T-helper 17 cell (primary cell): Measurements from ENCODE around the gene ITPRIP. TPM values are rescaled to one million over a fixed set of nuclear protein-coding genes. Genes with fewer than 3 reads are reported as not detected.

Experiments used
- ATAC-seq: fragments of 150-1000 bp; cut with Tn5 transposase; 2 replicates; pipeline ENCODE4 v1.10.0; 2021; ENCODE audit warnings: mild to moderate bottlenecking, moderate library complexity
- DNase-seq, 3 donors: peaks; one replicate each; pipeline versions ENCODE4 v3.0.0 to v3.0.0-alpha.2; 2020 to 2021
- H3K9me3 ChIP-seq: one replicate; pipeline ENCODE4 v1.7.0; 2013; ENCODE audit warnings: low read length, mild to moderate bottlenecking; ENCODE audit not compliant: control insufficient read depth, poor library complexity, severe bottlenecking
- H3K27ac Mint-ChIP-seq: one replicate; pipeline ENCODE4 v1.8.0; 2022; ENCODE audit warnings: mild to moderate bottlenecking, moderate library complexity, mixed read lengths
- H3K27me3 Mint-ChIP-seq: one replicate; pipeline ENCODE4 v1.8.0; 2022; ENCODE audit warnings: mixed read lengths
- H3K36me3 Mint-ChIP-seq: one replicate; pipeline ENCODE4 v1.8.0; 2022; ENCODE audit warnings: low read depth, mixed read lengths
- H3K4me1 Mint-ChIP-seq: one replicate; pipeline ENCODE4 v1.8.0; 2022; ENCODE audit warnings: mild to moderate bottlenecking, mixed read lengths
- H3K4me3 Mint-ChIP-seq: one replicate; pipeline ENCODE4 v1.8.0; 2022; ENCODE audit warnings: mild to moderate bottlenecking, moderate library complexity, mixed read lengths
- total RNA-seq, 4 donors: library from RNA in 2 of 4; stranded (reverse) in 2 of 4; gene quantifications; one replicate each; pipeline ENCODE4 v1.2.3 and lab custom pipeline; 2022 to 2026

Gene ITPRIP
- total RNA-seq, 2 donors from 2014 or later, result 30.6 to 47.1 TPM

DNA sequence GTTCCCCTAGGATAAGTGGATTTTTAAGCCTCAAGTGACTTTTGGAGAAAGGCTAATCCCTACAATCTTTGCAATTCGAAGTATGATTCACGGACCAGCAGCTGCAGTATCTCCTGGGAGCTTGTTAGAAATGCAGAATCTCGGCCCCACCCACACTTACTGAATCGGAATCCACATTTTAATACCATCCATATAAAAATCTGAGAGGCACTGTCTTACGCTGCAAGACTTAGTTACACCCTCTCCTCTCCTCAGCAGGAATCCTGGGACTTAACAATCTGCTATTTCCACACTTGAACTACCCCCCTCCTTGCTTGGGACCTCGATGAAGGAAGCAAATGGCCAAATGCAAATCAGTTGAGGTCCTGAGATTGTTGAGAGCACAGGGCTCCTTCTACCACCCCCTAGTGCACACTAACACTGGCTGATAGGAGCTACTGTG is 21.0 kb downstream of the ITPRIP start:
- Mint-ChIP-seq H3K4me1 (peaks cover 40% of the 10 kb centered on the region), H3K4me3 (no peak overlapping the region), H3K36me3 (peaks cover 2% of the 10 kb centered on the region), H3K27me3 (no peaks in the 10 kb centered on the region), H3K27ac (no peak overlapping the region)
- DNase-seq, result no peak
- H3K9me3 ChIP-seq, result no peaks in the 10 kb centered on the region
- no peak for ATAC-seq

DNA sequence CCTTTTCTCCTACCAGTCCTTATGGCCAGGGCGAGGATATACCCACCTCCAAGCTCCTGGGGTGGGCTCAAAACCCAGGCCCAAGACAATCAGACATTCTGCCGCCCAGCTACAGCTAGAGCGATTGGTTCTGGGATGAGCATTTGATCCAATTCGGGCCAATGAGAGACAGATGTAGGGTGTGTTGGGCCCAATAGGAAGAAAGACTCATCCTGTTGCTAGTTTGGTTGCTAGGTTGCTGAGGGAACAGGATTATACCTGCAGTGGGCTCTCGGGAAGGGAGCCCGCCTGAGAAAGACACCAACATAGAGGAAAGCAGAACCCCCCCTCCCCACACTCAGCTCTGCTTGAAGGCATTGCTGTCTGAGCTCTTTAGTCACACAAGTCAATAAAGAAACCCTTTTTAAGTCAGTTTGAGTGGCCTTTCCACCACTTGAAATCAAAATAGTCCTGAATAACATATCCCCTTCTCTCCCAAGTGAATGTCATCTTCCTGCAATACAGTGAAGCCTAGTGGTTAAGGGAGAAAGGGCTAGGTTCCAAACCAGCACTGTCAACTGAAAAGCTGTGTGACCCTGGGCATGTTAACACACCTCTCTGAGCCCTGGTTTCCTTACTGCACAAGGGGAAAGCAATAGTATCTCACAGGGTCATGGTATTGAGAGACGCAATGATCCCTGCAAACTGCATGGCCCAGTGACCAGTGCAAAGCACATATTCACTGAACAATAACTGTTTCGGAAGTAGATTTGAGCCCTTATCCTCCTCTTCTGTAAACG is 21.8 kb downstream of the ITPRIP start:
- H3K27me3 Mint-ChIP-seq, result no peaks in the 10 kb centered on the region
- H3K9me3 ChIP-seq, result no peaks in the 10 kb centered on the region
- no peak overlapping the region for H3K4me3 Mint-ChIP-seq
- ATAC-seq, result no peak
- DNase-seq, result no peak
- peaks cover 32% of the 10 kb centered on the region for H3K4me1 Mint-ChIP-seq
- no peak overlapping the region for H3K27ac Mint-ChIP-seq
- peaks cover 2% of the 10 kb centered on the region for H3K36me3 Mint-ChIP-seq

DNA sequence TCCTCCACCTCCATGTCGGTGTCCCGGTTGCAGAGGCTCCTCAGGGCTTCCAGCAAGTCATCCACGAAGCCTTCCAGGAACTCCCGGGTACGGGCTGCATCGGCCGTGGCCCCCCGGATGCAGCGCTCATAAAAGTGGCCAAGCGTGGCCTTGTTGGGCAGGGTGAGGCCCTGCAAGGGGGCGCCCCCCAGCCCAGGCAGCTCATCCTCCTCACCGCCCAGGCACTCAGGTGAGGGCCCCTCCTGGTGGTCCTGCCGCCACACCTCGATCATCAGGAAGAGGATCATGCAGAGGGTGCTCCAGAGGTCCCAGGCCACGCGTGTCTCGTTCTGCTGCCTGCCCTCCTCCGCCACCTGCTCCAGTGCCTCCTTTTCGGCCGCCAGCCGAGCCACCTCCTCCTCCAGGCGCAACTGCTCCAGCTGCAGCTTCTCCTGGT is 22.8 kb downstream of the ITPRIP start:
- no peak for DNase-seq
- H3K36me3 Mint-ChIP-seq, result peaks cover 2% of the 10 kb centered on the region

DNA sequence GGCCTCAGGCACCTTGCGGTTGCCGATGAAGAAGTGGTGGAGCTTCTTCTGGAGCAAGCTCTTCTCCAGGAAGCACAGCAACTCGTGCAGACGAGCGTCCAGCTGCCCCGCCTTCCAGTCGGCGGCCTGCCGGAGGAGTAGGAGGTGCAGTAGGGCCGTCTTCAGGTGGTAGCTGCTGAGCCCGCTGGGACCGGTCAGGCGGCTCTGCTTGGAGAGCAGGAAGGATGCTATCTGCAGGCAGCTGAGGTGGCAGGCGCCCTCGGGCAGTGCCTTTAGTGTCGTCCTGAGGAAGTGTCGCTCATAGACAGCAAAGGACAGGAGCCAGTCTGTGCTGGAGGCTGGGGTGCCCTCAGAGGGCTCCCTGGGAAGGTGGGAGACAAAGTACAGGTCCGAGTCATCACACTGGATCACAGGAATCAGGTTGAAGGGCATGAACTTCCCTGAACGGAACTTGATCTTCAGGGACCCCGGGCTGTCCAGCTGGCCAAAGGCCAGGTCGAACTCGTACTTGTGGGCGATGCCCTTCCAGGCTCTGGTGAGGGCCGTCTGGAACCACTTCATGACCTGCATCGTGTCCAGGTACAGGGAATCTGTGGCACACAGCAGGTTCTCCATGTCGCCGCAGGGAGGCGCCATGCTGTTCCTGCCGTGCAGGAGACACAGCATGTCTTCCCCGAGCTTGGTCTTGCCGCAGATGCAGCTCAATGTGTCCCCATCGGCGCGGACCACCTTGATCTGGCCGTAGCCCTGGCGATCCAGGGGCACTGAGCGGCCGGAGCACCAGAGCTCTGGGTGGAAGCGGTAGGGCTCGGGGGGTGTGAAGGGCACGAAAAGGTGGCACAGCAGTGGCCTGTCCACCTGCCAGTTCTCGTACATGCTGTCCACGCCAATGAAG is 23.4 kb downstream of the ITPRIP start:
- DNase-seq (no peak), ATAC-seq (no peak)
- no peaks in the 10 kb centered on the region for H3K27me3 Mint-ChIP-seq
- H3K27ac Mint-ChIP-seq, result no peak overlapping the region
- no peak overlapping the region for H3K4me3 Mint-ChIP-seq
- H3K36me3 Mint-ChIP-seq, result peaks cover 2% of the 10 kb centered on the region
- H3K9me3 ChIP-seq, result no peaks in the 10 kb centered on the region
- peaks cover 21% of the 10 kb centered on the region for H3K4me1 Mint-ChIP-seq

More for the DNA sequence above, 22.8 kb downstream of the ITPRIP start:
- no peaks in the 10 kb centered on the region for H3K9me3 ChIP-seq
- no peak for ATAC-seq
- peaks cover 25% of the 10 kb centered on the region for H3K4me1 Mint-ChIP-seq
- no peak overlapping the region for H3K27ac Mint-ChIP-seq
- H3K27me3 Mint-ChIP-seq, result no peaks in the 10 kb centered on the region
- no peak overlapping the region for H3K4me3 Mint-ChIP-seq

DNA sequence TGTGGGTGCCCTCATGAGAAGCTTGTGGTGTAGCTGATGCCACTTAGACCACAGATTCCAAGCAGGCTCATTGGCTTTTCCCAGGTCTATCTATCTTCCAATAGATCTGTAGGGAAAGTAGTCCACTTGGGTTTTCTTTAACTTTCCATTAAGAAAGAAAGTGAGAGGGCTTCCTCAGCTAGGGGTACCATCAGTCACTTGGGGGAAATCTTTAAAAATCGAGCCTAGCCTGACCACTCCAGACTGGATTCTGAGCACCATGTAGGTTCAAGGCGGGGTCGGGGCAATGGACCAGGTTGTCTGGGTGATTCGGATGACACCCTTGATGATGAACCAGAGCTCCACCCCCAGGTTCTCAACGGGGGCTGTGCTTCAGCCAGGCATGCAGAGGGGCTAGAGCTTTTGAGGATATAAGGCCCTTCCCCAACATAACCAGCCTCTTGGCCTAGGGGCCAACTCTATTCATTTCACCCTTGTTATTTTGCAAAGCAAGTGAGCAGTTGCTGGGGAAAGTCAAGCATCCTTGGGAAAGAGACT is 27.0 kb downstream of the ITPRIP start:
- no peaks in the 10 kb centered on the region for H3K27me3 Mint-ChIP-seq
- peaks cover 2% of the 10 kb centered on the region for H3K36me3 Mint-ChIP-seq
- no peaks in the 10 kb centered on the region for H3K9me3 ChIP-seq
- DNase-seq (no peak), ATAC-seq (no peak)
- no peak overlapping the region for H3K27ac Mint-ChIP-seq
- peaks cover 24% of the 10 kb centered on the region for H3K4me1 Mint-ChIP-seq
- no peak overlapping the region for H3K4me3 Mint-ChIP-seq

DNA sequence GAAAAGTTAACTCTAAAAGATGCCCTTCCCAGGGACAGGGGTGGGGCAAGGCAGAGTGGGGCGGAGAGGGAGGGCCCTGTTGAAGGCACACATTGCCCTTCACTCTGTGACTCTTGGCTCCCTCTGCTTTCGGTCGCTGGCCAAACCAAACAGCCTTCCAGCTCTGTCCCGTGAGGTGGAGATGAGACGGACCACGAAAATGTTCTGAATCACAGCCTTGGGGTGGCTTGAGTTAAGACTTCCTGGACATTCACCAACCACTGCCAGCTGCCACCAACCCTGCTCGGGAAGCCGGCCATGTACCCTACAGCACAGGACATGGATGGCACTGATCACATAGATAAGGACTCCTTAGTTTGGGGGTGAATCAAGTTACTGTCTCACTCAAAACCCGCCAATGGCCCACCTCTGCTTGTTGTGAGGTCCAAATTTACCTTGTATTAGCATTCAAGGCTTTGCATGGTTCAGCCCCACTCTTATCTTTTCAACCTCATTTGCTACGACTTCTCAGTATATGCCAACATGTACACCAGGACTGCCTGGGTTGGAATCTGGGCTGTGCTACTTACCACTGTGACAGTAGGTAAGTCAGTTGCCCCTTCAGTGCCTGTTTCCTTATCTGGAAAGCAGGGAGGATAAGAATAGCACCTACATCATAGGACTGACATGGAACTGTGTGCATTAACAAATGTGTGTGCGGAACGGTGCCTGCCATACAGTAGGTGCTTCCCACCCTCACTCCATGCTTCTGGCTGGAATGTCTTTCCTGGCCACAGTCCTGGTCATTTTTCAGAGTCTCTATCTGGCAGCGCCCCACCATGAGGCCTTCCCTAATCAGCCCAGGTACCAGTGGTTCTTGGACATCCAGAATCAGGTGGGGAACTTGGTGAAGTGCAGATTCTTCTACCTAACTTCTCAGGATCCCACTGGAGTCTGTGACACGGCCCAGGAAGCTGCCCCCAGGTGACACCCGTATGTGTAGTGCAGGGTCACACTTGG is 28.0 kb downstream of the ITPRIP start:
- no peak for ATAC-seq
- no peaks in the 10 kb centered on the region for H3K9me3 ChIP-seq
- H3K36me3 Mint-ChIP-seq, result no peaks in the 10 kb centered on the region
- DNase-seq, result no peak
- H3K4me3 Mint-ChIP-seq, result no peak overlapping the region
- peaks cover 5% of the 10 kb centered on the region for H3K27me3 Mint-ChIP-seq
- H3K27ac Mint-ChIP-seq, result peak overlapping the region; percentile 9
- H3K4me1 Mint-ChIP-seq, result peaks cover 32% of the 10 kb centered on the region

DNA sequence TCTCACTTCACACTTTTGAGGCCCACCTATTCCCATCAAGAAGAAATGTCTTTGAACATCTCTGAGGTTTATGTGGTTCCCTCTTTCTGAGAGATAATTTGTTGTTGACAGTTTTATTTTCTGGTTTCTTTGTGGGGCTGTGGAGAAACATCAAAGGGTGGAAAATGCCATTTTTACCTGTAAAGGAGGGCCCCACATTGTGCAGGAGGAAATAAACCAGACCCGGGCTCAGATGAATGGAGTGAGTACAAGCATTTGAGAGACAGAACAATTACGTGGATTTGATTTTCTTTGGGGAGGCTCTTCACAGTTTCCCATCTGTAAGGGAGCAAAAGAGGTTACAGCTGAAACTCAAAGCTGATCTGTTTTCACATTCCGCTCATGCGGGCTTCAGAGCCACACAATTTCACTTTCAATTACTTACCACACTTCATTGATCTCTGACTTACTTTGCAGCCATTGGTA is 29.8 kb downstream of the ITPRIP start:
- H3K36me3 Mint-ChIP-seq, result no peaks in the 10 kb centered on the region
- H3K9me3 ChIP-seq, result no peaks in the 10 kb centered on the region
- peaks cover 5% of the 10 kb centered on the region for H3K27me3 Mint-ChIP-seq
- peak; percentile 56 for ATAC-seq
- DNase-seq, result no peak
- H3K4me3 Mint-ChIP-seq, result peak overlapping the region; percentile 77
- H3K27ac Mint-ChIP-seq, result peak overlapping the region; percentile 88
- H3K4me1 Mint-ChIP-seq, result peaks cover 34% of the 10 kb centered on the region

DNA sequence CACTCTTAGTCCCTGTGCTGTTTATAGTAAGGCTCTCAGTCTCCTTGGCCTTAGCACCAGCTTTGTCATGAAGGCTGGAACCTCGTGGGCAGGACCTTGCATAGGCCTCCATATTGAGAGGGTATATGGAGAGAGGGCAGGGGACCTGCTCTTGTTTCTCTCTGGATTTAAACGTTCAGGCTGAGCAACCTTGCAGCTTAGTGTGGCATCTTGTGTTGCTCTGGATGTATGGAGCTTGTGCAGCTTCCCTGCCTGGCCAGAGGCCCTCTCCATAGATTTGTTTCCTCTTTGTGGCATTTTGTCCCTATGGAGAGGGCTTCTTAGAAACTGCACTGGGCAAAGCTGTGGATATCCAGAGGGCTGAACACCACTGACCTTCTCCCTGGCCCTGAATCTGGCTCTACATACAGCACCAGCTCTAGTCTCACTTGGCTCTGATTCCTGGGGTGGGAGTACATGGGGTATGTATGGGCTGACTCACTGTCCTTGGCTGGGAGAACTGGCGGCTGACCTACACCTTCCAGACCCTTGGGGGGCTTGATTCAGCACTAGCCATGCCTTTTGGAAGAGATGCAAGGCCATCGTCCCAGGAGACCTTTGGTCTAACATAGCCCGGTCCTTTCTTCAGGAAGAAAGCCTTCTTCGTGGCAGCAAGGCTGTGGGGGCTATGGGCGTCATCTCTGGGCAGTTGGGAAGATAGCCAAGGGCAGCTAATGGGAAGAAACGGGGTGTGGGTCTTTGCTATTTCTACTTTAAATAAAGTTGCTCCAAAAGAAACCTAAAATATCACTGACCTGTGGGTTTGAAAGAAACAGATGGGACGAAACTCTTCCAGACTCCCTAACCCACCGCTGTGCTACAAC is 30.5 kb downstream of the ITPRIP start:
- peak overlapping the region; percentile 77 for H3K4me3 Mint-ChIP-seq
- peaks cover 3% of the 10 kb centered on the region for H3K36me3 Mint-ChIP-seq

DNA sequence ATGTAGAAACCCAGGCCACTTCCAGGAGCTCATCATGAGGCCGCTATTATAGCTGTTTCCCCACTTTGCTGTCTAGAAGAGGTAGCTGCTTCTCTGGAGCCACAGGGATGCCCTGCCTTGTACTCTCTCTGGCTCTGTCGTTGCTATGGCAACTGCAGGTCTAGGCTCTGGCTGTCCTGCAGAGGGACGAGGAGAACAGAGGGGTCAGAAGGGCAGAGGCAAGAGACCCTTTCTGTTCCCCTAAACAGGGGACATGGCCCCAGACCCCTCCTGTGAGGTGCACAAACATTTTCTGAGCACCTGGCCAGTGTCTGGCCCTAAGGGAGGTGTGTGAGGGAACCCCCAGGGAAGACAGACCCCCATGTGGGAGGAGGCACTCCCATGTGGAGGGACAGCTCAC is 31.4 kb downstream of the ITPRIP start:
- DNase-seq (no peak), ATAC-seq (no peak)
- H3K4me1 Mint-ChIP-seq, result peaks cover 33% of the 10 kb centered on the region
- peak overlapping the region; percentile 79 for H3K27ac Mint-ChIP-seq
- H3K4me3 Mint-ChIP-seq, result peak overlapping the region; percentile 67
- peaks cover 3% of the 10 kb centered on the region for H3K36me3 Mint-ChIP-seq
- peaks cover 5% of the 10 kb centered on the region for H3K27me3 Mint-ChIP-seq
- H3K9me3 ChIP-seq, result no peaks in the 10 kb centered on the region

More for the DNA sequence above, 30.5 kb downstream of the ITPRIP start:
- no peak for ATAC-seq
- no peaks in the 10 kb centered on the region for H3K9me3 ChIP-seq
- peaks cover 33% of the 10 kb centered on the region for H3K4me1 Mint-ChIP-seq
- DNase-seq, result no peak
- H3K27me3 Mint-ChIP-seq, result peaks cover 5% of the 10 kb centered on the region
- peak overlapping the region; percentile 88 for H3K27ac Mint-ChIP-seq

DNA sequence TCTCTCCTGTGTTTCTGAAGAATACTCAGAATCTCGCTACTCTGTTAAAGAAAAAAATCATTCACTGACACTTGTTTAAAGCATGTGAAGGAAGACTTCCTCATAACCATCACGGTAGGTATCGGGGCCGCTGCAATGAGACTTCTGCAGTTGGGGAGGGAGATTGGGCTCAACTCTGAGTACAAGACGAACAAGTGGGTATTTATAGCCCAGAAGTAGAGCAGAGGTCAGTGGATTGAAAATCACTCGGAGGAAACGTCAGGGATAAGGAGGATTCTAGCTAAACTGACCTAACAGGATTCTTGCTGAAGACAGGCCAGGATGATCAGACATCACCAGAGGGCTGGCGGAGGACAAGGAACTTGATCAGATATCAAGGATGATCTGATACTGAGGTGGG is 33.3 kb downstream of the ITPRIP start:
- peaks cover 3% of the 10 kb centered on the region for H3K36me3 Mint-ChIP-seq
- DNase-seq (no peak), ATAC-seq (no peak)
- peak overlapping the region; percentile 27 for H3K27ac Mint-ChIP-seq
- H3K27me3 Mint-ChIP-seq, result peaks cover 18% of the 10 kb centered on the region
- H3K4me3 Mint-ChIP-seq, result no peak overlapping the region
- H3K4me1 Mint-ChIP-seq, result peaks cover 38% of the 10 kb centered on the region
- H3K9me3 ChIP-seq, result no peaks in the 10 kb centered on the region

DNA sequence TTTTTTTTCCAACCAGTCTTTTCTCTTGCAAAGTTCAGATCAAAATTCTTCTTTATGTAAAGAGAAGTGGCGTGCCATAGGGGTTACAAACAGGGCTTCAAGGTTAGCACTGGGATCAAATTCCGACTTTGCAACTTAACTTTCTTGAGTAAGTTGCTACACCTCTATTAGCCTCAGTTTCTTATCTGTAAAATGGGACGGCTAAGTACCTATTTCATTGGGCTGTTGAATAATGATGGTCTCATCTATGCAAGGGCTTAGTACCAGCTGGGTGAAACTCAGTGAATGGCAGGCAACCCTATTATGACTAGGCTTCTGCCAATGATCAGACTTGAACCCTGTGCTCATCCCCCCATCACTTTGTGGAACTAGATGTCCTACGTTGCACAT is 33.9 kb downstream of the ITPRIP start:
- H3K4me1 Mint-ChIP-seq, result peaks cover 38% of the 10 kb centered on the region
- ATAC-seq (no peak), DNase-seq (no peak)
- peaks cover 23% of the 10 kb centered on the region for H3K27me3 Mint-ChIP-seq
- no peaks in the 10 kb centered on the region for H3K9me3 ChIP-seq
- H3K27ac Mint-ChIP-seq, result peak overlapping the region; percentile 27
- H3K4me3 Mint-ChIP-seq, result peak overlapping the region; percentile 57
- H3K36me3 Mint-ChIP-seq, result peaks cover 3% of the 10 kb centered on the region
